Left ventricle myocardium inferior (tissue), 1 donor: ENCODE data around the gene PRKG1. TPM values are rescaled to one million over a fixed set of nuclear protein-coding genes. Genes with fewer than 3 reads are reported as not detected.

Experiments
- DNase-seq: peaks from one replicate; pipeline ENCODE4 v3.0.0-alpha.2; 2020
- H3K27ac ChIP-seq: fragments of 200-600 bp; replicated peaks from 2 replicates; pipeline ENCODE4 v1.8.0; 2021
- H3K27me3 ChIP-seq: fragments of 200-600 bp; 2 replicates; pipeline ENCODE4 v1.8.0; 2021; ENCODE audit warnings: low read depth
- H3K36me3 ChIP-seq: fragments of 200-600 bp; 2 replicates; pipeline ENCODE4 v1.8.0; 2021
- H3K4me1 ChIP-seq: fragments of 200-600 bp; 2 replicates; pipeline ENCODE4 v1.8.0; 2021
- H3K4me3 ChIP-seq: fragments of 200-600 bp; 2 replicates; pipeline ENCODE4 v1.8.0; 2021; ENCODE audit warnings: mild to moderate bottlenecking, moderate library complexity
- H3K9me3 ChIP-seq: fragments of 200-600 bp; replicated peaks from 2 replicates; pipeline ENCODE4 v1.8.0; 2021
- CTCF ChIP-seq: fragments of 200-600 bp; IDR thresholded peaks from 2 replicates; pipeline ENCODE4 v1.8.0; 2021; ENCODE audit warnings: antibody characterized with exemption, mild to moderate bottlenecking, borderline replicate concordance
- intact Hi-C: fragments of 100-400 bp; cut with micrococcal nuclease; formaldehyde crosslinking; loops from one replicate; pipeline ENCODE4 v1.11.0; 2022
- total RNA-seq: library from RNA; stranded (reverse); fragmentation: NEBNext Ultra II Directional; extraction: Animal tissue kit (Norgen Biotek cat#: 25700); gene quantifications from one replicate; pipeline ENCODE4 v1.2.1, GENCODE V29; 2021
- donor health status: DM: no; HTN: yes; CAD: no; lungs with severe emphysema.

The PRKG1 gene
- total RNA-seq, 1 donor from 2014 or later = 38.9 TPM

GRCh38 chr10:51080311-51081006 is 6.2 kb downstream of the PRKG1 start:
- peak overlapping the region; percentile 44 for H3K27ac ChIP-seq
- no peaks in the 10 kb centered on the region for H3K36me3 ChIP-seq
- no peak for DNase-seq
- no peaks in the 10 kb centered on the region for H3K9me3 ChIP-seq
- peaks cover 72% of the 10 kb centered on the region for H3K4me1 ChIP-seq
- no peak for TF ChIP-seq CTCF
- H3K27me3 ChIP-seq = no peaks in the 10 kb centered on the region
- intact Hi-C loops = no loop called here
- H3K4me3 ChIP-seq = no peak overlapping the region

DNA sequence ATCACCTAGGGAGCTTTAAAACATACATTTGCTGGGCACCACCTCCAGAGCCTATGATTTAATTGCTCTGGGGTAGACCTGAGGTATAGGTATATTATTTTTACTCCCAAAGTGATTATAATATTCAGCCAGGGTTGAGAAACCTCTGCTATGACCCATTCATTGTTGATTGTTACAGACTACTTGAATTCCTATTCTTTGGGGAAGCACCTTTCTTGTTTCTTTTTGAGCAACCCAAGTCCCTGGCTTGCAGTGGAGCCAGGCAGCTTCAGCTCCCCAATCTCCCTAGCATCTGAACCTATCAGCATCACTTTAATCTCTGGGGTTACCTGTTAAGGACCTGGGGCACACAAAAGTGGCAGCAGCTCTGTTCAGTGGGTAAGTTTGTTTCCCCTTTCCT is 8.6 kb downstream of the PRKG1 start:
- Histone ChIP-seq H3K9me3 (no peaks in the 10 kb centered on the region), H3K27me3 (no peaks in the 10 kb centered on the region), H3K4me3 (no peak overlapping the region), H3K36me3 (no peaks in the 10 kb centered on the region), H3K4me1 (peaks cover 48% of the 10 kb centered on the region), H3K27ac (peak overlapping the region; percentile 63)
- no peak for TF ChIP-seq CTCF
- no peak for DNase-seq
- intact Hi-C loops = no loop called here

- peak; percentile 19 for TF ChIP-seq CTCF
- intact Hi-C loops = no loop called here
Measured at GRCh38 chr10:51083356-51083853, 9.1 kb downstream of the PRKG1 start.

DNA sequence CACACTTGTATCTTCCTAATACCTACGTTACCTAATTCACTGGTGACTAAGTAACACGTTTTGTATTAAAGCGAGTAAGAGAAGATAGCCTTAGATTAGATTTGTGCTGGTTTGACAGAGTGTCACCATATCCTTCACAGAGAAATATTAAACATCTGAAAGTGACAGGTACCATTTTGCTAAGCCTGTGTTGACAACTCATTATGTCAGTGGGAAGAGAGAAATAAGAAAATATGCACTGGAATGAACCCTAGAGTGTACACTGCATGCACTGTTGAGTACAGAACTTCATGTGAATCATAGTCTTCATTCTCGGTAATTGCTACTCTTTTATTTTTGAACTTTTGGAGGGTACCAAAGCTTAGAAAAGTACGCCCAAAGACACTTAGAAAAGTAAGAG is 10.9 kb downstream of the PRKG1 start:
- H3K9me3 ChIP-seq = no peaks in the 10 kb centered on the region
- H3K4me1 ChIP-seq = peaks cover 32% of the 10 kb centered on the region
- intact Hi-C loops = no loop called here
- peak overlapping the region; percentile 27 for H3K27ac ChIP-seq
- H3K4me3 ChIP-seq = no peak overlapping the region
- H3K36me3 ChIP-seq = no peaks in the 10 kb centered on the region
- DNase-seq = no peak
- no peak for TF ChIP-seq CTCF
- no peaks in the 10 kb centered on the region for H3K27me3 ChIP-seq

More at GRCh38 chr10:51083356-51083853, 9.1 kb downstream of the PRKG1 start:
- no peaks in the 10 kb centered on the region for H3K36me3 ChIP-seq
- no peak for DNase-seq
- no peak overlapping the region for H3K4me3 ChIP-seq
- H3K27me3 ChIP-seq = no peaks in the 10 kb centered on the region
- H3K27ac ChIP-seq = peak overlapping the region; percentile 63
- peaks cover 44% of the 10 kb centered on the region for H3K4me1 ChIP-seq
- H3K9me3 ChIP-seq = no peaks in the 10 kb centered on the region

GRCh38 chr10:51086710-51087109 is 12.4 kb downstream of the PRKG1 start:
- Histone ChIP-seq H3K27ac (no peak overlapping the region), H3K36me3 (no peaks in the 10 kb centered on the region), H3K4me3 (no peak overlapping the region), H3K9me3 (no peaks in the 10 kb centered on the region), H3K27me3 (no peaks in the 10 kb centered on the region), H3K4me1 (peaks cover 43% of the 10 kb centered on the region)
- intact Hi-C loops = no loop called here
- DNase-seq = no peak
- TF ChIP-seq CTCF = no peak
